Central memory CD8-positive, alpha-beta T cell (primary cell): ENCODE measurements around the gene AMPD2.

Experiments
- ATAC-seq: fragments of 150-1000 bp; cut with Tn5 transposase; replicated peaks from 2 replicates; pipeline ENCODE4 v1.10.0; 2022; ENCODE audit warnings: mild to moderate bottlenecking, moderate FRiP score, moderate number of reproducible peaks; ENCODE audit not compliant: poor library complexity, severe bottlenecking; ENCODE audit errors: extremely low read depth
- DNase-seq, 2 donors: peaks; one replicate each; pipeline ENCODE4 v3.0.0; 2021; ENCODE audit warnings: low spot score in 2 of 2
- H3K27ac Mint-ChIP-seq: one replicate; pipeline ENCODE4 v1.8.0; 2022; ENCODE audit warnings: low read depth, mild to moderate bottlenecking, moderate library complexity, mixed read lengths
- H3K27me3 Mint-ChIP-seq: one replicate; pipeline ENCODE4 v1.8.0; 2022; ENCODE audit warnings: mixed read lengths
- H3K36me3 Mint-ChIP-seq: one replicate; pipeline ENCODE4 v1.8.0; 2022; ENCODE audit warnings: mild to moderate bottlenecking, moderate library complexity, mixed read lengths; ENCODE audit not compliant: insufficient read depth
- H3K4me1 Mint-ChIP-seq: one replicate; pipeline ENCODE4 v1.8.0; 2022; ENCODE audit warnings: mixed read lengths
- H3K4me3 Mint-ChIP-seq: one replicate; pipeline ENCODE4 v1.8.0; 2022; ENCODE audit warnings: mild to moderate bottlenecking, moderate library complexity, mixed read lengths
- H3K9me3 Mint-ChIP-seq: one replicate; pipeline ENCODE4 v1.8.0; 2022; ENCODE audit warnings: mixed read lengths

AMPD2 gene

GRCh38 chr1:109620841-109621286 is 1.2 kb downstream of the AMPD2 start:
- Mint-ChIP-seq H3K36me3 (peaks cover 12% of the 10 kb centered on the region), H3K27ac (peak overlapping the region; percentile 99), H3K4me1 (peaks cover 55% of the 10 kb centered on the region), H3K9me3 (no peaks in the 10 kb centered on the region), H3K27me3 (no peaks in the 10 kb centered on the region), H3K4me3 (peak overlapping the region; percentile 97)
- ATAC-seq = peak; percentile 92
- DNase-seq = peak; percentile 90 to 93

GRCh38 chr1:109621379-109622136 is 1.9 kb downstream of the AMPD2 start:
- peaks cover 14% of the 10 kb centered on the region for H3K36me3 Mint-ChIP-seq
- no peaks in the 10 kb centered on the region for H3K9me3 Mint-ChIP-seq
- H3K4me1 Mint-ChIP-seq = peaks cover 52% of the 10 kb centered on the region
- peak overlapping the region; percentile 97 for H3K4me3 Mint-ChIP-seq
- ATAC-seq (peak; percentile 27), DNase-seq (no peak)
- H3K27me3 Mint-ChIP-seq = no peaks in the 10 kb centered on the region
- H3K27ac Mint-ChIP-seq = peak overlapping the region; percentile 99

GRCh38 chr1:109622137-109622892 is 2.7 kb downstream of the AMPD2 start:
- H3K27me3 Mint-ChIP-seq = no peaks in the 10 kb centered on the region
- H3K9me3 Mint-ChIP-seq = no peaks in the 10 kb centered on the region
- H3K4me3 Mint-ChIP-seq = peak overlapping the region; percentile 97
- DNase-seq = no peak
- ATAC-seq = no peak
- H3K27ac Mint-ChIP-seq = peak overlapping the region; percentile 99
- peaks cover 52% of the 10 kb centered on the region for H3K4me1 Mint-ChIP-seq
- H3K36me3 Mint-ChIP-seq = peaks cover 18% of the 10 kb centered on the region

- H3K4me3 Mint-ChIP-seq = peak overlapping the region; percentile 97
- no peaks in the 10 kb centered on the region for H3K9me3 Mint-ChIP-seq
- peaks cover 20% of the 10 kb centered on the region for H3K36me3 Mint-ChIP-seq
- peak overlapping the region; percentile 99 for H3K27ac Mint-ChIP-seq
- no peak for DNase-seq
- H3K4me1 Mint-ChIP-seq = peaks cover 52% of the 10 kb centered on the region
- ATAC-seq = no peak
- no peaks in the 10 kb centered on the region for H3K27me3 Mint-ChIP-seq
These were observed 3.3 kb downstream of the AMPD2 start for GRCh38 chr1:109622895-109623294.

GRCh38 chr1:109623601-109624161 is 4.0 kb downstream of the AMPD2 start:
- DNase-seq (no peak), ATAC-seq (no peak)
- Mint-ChIP-seq H3K4me3 (peak overlapping the region; percentile 32), H3K4me1 (peaks cover 48% of the 10 kb centered on the region), H3K36me3 (peaks cover 22% of the 10 kb centered on the region), H3K27me3 (no peaks in the 10 kb centered on the region), H3K27ac (peak overlapping the region; percentile 83), H3K9me3 (no peaks in the 10 kb centered on the region)

- H3K27ac Mint-ChIP-seq = peak overlapping the region; percentile 83
- H3K4me1 Mint-ChIP-seq = peaks cover 40% of the 10 kb centered on the region
- H3K4me3 Mint-ChIP-seq = peak overlapping the region; percentile 32
- H3K27me3 Mint-ChIP-seq = no peaks in the 10 kb centered on the region
- H3K36me3 Mint-ChIP-seq = peaks cover 19% of the 10 kb centered on the region
- H3K9me3 Mint-ChIP-seq = no peaks in the 10 kb centered on the region
- no peak for ATAC-seq
- no peak for DNase-seq
These were observed 4.8 kb downstream of the AMPD2 start for GRCh38 chr1:109624201-109625010.

- H3K27me3 Mint-ChIP-seq = no peaks in the 10 kb centered on the region
- DNase-seq = no peak
- H3K27ac Mint-ChIP-seq = peak overlapping the region; percentile 29
- no peak overlapping the region for H3K4me3 Mint-ChIP-seq
- no peaks in the 10 kb centered on the region for H3K9me3 Mint-ChIP-seq
- H3K36me3 Mint-ChIP-seq = peaks cover 20% of the 10 kb centered on the region
- peaks cover 33% of the 10 kb centered on the region for H3K4me1 Mint-ChIP-seq
- no peak for ATAC-seq
These were observed 5.5 kb downstream of the AMPD2 start for GRCh38 chr1:109625176-109625575.

GRCh38 chr1:109625601-109626560 is 6.2 kb downstream of the AMPD2 start:
- peak overlapping the region; percentile 29 for H3K27ac Mint-ChIP-seq
- no peaks in the 10 kb centered on the region for H3K9me3 Mint-ChIP-seq
- H3K36me3 Mint-ChIP-seq = peaks cover 18% of the 10 kb centered on the region
- H3K27me3 Mint-ChIP-seq = no peaks in the 10 kb centered on the region
- peaks cover 31% of the 10 kb centered on the region for H3K4me1 Mint-ChIP-seq
- DNase-seq = no peak
- H3K4me3 Mint-ChIP-seq = no peak overlapping the region
- no peak for ATAC-seq

- no peak overlapping the region for H3K4me3 Mint-ChIP-seq
- ATAC-seq (no peak), DNase-seq (no peak)
- H3K9me3 Mint-ChIP-seq = no peaks in the 10 kb centered on the region
- H3K27me3 Mint-ChIP-seq = no peaks in the 10 kb centered on the region
- no peak overlapping the region for H3K27ac Mint-ChIP-seq
- H3K36me3 Mint-ChIP-seq = peaks cover 24% of the 10 kb centered on the region
- peaks cover 25% of the 10 kb centered on the region for H3K4me1 Mint-ChIP-seq
These were observed 7.2 kb downstream of the AMPD2 start for GRCh38 chr1:109626682-109627408.

GRCh38 chr1:109627692-109628399 is 8.2 kb downstream of the AMPD2 start:
- H3K27ac Mint-ChIP-seq = no peak overlapping the region
- peaks cover 22% of the 10 kb centered on the region for H3K36me3 Mint-ChIP-seq
- no peaks in the 10 kb centered on the region for H3K9me3 Mint-ChIP-seq
- ATAC-seq = no peak
- peaks cover 15% of the 10 kb centered on the region for H3K4me1 Mint-ChIP-seq
- H3K4me3 Mint-ChIP-seq = no peak overlapping the region
- no peaks in the 10 kb centered on the region for H3K27me3 Mint-ChIP-seq
- no peak for DNase-seq
